Muscle layer of duodenum (tissue), 2 donors: ENCODE data around the gene RPL38.
"Not testable (repeated sequence)": the region's sequence is repeated elsewhere in the genome, so short reads cannot be mapped to it uniquely, and the experiment has no call there.

Source experiments
- H3K27ac ChIP-seq: one replicate; pipeline ENCODE4 v1.7.0; 2013; ENCODE audit warnings: mild to moderate bottlenecking, low read length
- H3K27me3 ChIP-seq: one replicate; pipeline ENCODE4 v1.7.0; 2013; ENCODE audit warnings: low read depth, mild to moderate bottlenecking, control low read depth, low read length
- H3K36me3 ChIP-seq, 2 donors: one replicate each; pipeline ENCODE4 v1.7.0; 2013; ENCODE audit warnings: low read length in 2 of 2, control low read depth in 1 of 2, mild to moderate bottlenecking in 1 of 2; ENCODE audit not compliant: insufficient read depth in 2 of 2, control insufficient read depth in 1 of 2
- H3K4me1 ChIP-seq, 2 donors: one replicate each; pipeline ENCODE4 v1.7.0; 2013; ENCODE audit warnings: low read length in 2 of 2, mild to moderate bottlenecking in 2 of 2, control low read depth in 1 of 2, moderate library complexity in 1 of 2; ENCODE audit not compliant: insufficient read depth in 2 of 2, control insufficient read depth in 1 of 2
- H3K4me3 ChIP-seq, 2 donors: one replicate each; pipeline ENCODE4 v1.7.0; 2013; ENCODE audit warnings: low read length in 2 of 2, low read depth in 1 of 2, mild to moderate bottlenecking in 1 of 2
- H3K9me3 ChIP-seq, 2 donors: one replicate each; pipeline ENCODE4 v1.7.0; 2013; ENCODE audit warnings: low read length in 2 of 2, control low read depth in 1 of 2, mild to moderate bottlenecking in 1 of 2; ENCODE audit not compliant: control insufficient read depth in 1 of 2
- donor health status: healthy.

Gene RPL38

DNA sequence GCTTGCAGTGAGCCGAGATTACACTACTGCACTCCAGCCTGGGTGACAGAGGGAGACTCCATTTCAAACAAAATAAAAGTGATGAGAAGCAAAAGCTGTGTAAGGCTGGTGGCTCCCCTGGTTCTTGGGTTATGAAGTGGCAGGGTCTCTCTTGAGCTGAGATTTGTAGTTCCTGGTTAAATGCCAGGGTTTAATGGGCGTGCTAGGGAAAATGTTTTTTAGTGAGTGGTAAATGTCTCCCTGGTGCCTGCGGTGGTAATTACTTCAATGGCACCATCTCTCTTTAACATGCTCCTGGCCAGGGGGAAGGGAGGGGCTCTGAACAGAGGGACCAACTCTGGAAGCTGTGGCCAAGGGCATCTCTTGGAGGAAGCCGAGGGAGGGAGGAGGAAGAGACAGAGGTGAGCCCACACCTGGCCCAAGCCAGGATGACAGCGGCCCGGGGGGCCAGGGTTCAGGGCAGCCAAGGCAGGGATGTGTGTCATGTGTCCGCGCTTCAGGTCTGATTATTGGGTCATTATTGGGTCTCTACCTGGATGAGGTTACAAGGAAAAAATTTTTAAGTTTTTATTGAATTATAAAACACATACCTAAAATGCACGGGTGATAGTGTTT lies 17.8 kb upstream of the RPL38 start:
- H3K27me3 ChIP-seq, result no peaks in the 10 kb centered on the region
- no peaks in the 10 kb centered on the region for H3K9me3 ChIP-seq
- H3K36me3 ChIP-seq, result no peaks in the 10 kb centered on the region
- no peak overlapping the region for H3K4me3 ChIP-seq
- no peaks in the 10 kb centered on the region for H3K4me1 ChIP-seq
- H3K27ac ChIP-seq, result no peak overlapping the region

- Histone ChIP-seq H3K4me3 (no peak overlapping the region), H3K27ac (no peak overlapping the region), H3K9me3 (no peaks in the 10 kb centered on the region), H3K27me3 (no peaks in the 10 kb centered on the region), H3K36me3 (no peaks in the 10 kb centered on the region), H3K4me1 (no peaks in the 10 kb centered on the region)
Measured at GRCh38 chr17:74186498-74186897, 17.0 kb upstream of the RPL38 start.

- Histone ChIP-seq H3K27me3 (no peaks in the 10 kb centered on the region), H3K9me3 (no peaks in the 10 kb centered on the region)
Measured at GRCh38 chr17:74187761-74188160, 15.7 kb upstream of the RPL38 start.

GRCh38 chr17:74188687-74189086 lies 14.8 kb upstream of the RPL38 start:
- not testable (repeated sequence) for H3K27me3 ChIP-seq, H3K36me3 ChIP-seq, H3K4me1 ChIP-seq, H3K27ac ChIP-seq, H3K9me3 ChIP-seq, H3K4me3 ChIP-seq

More at GRCh38 chr17:74187761-74188160, 15.7 kb upstream of the RPL38 start:
- H3K4me1 ChIP-seq, result no peaks in the 10 kb centered on the region
- no peak overlapping the region for H3K4me3 ChIP-seq
- no peak overlapping the region for H3K27ac ChIP-seq
- no peaks in the 10 kb centered on the region for H3K36me3 ChIP-seq

GRCh38 chr17:74190154-74190553 lies 13.3 kb upstream of the RPL38 start:
- Histone ChIP-seq H3K9me3 (no peaks in the 10 kb centered on the region), H3K4me3 (no peak overlapping the region), H3K27me3 (no peaks in the 10 kb centered on the region), H3K4me1 (no peaks in the 10 kb centered on the region), H3K27ac (no peak overlapping the region), H3K36me3 (no peaks in the 10 kb centered on the region)

- Histone ChIP-seq H3K36me3 (no peaks in the 10 kb centered on the region), H3K27me3 (no peaks in the 10 kb centered on the region), H3K4me3 (no peak overlapping the region)
Measured at GRCh38 chr17:74190807-74191406, 12.6 kb upstream of the RPL38 start.

DNA sequence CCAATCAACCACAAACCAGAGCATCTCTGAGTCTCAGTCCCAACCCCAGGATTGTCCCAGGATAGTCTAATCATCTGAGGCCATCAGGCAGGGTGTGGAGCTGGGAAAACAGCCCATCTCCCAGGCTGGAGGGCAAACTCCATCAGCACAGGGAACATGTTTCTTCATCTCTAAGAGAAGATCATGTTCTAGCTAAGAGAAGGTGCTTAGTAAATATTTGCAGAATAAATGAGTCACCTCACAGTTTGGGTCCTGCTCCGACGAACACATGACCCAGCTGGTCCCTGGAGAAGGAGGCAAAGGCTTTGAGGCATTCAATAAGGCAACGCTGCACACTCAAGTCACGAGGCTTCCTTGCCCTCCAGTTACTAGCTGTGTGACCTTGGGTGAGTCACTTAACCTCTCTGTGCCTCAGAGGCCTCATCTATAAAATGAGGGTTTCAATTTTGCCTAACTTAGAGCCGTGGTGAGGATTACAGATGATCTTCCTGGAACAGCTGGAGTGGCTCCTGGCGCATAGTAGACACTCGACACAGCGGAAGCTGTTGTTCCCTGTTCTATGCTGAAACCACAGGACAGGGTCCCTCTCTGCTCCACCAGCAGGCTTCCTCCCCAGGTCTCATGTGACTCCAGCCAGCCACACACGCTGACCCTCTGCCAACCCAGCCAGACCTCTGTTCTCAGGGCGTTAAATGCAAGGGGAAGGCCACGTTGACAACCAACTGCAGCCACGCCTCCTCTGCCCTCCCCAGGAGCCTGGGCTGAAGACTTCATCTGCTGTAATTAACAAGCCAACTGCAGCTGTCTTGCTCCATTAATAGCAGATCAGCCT lies 10.3 kb upstream of the RPL38 start:
- H3K4me1 ChIP-seq, result no peaks in the 10 kb centered on the region
- no peaks in the 10 kb centered on the region for H3K9me3 ChIP-seq
- no peaks in the 10 kb centered on the region for H3K36me3 ChIP-seq
- H3K27ac ChIP-seq, result no peak overlapping the region
- H3K4me3 ChIP-seq, result no peak overlapping the region
- H3K27me3 ChIP-seq, result no peaks in the 10 kb centered on the region

More at GRCh38 chr17:74190807-74191406, 12.6 kb upstream of the RPL38 start:
- Histone ChIP-seq H3K27ac (no peak overlapping the region), H3K9me3 (no peaks in the 10 kb centered on the region), H3K4me1 (no peaks in the 10 kb centered on the region)

DNA sequence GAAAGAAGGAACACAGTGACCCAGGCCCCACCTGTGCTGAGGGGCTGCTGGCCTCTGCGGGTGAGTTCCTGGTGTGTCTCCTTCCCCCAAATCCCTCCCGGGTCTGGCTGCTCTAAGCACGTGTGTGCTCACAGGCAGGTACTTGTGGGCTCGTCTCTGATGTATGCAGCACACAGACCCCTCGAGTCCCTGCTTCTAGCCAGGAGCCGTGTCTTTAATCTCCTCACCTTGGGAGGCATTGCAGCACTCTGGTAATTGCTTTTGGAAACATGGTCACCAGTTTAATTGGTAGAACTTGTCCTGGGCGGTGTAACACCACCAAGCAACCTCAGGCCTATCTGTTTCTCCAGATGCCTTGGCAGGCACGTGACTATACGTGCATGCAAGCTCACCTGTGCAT lies 8.8 kb upstream of the RPL38 start:
- Histone ChIP-seq H3K27me3 (no peaks in the 10 kb centered on the region), H3K4me1 (peaks cover 0 to 3% of the 10 kb centered on the region in 2 donors), H3K9me3 (no peaks in the 10 kb centered on the region)

DNA sequence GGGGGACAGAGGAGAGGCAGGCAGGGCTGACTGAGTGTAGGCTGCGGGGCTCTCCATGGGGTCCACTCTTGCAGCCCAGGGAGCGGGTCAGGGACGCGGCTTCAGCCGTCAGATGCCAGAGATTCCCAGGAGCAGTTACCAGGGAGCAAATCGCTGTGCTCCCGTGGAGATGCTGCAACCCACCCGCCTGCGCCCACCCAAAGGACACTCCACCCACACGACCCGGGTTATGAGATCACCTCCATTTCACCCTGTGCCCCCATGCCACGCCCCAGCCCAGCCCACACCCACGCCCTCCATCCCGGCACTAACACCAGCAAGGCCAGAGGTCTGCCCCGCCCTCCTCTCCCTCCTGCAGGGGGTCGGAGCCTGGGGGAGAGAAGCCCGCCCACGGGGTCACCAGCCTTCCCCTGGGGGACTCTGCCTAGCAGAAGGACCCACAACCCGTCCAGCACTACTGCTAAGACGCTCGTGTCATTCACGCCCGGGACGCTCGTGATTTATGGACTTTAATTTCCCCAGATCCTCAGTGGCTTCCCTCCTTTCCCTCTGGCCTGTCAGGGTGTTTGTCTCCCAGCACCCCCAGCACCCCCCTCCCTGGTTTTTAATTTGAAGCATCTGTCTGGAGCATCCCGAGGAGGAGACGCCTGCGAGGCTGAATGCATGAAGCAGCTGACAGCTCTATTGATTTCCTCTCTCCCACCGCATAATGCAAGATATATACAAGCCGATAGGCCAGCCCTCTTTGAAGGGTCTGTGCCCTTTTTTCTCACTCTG lies 6.7 kb upstream of the RPL38 start:
- H3K4me1 ChIP-seq, result peaks cover 0 to 5% of the 10 kb centered on the region in 2 donors
- no peak overlapping the region for H3K27ac ChIP-seq
- no peaks in the 10 kb centered on the region for H3K27me3 ChIP-seq
- H3K4me3 ChIP-seq, result no peak overlapping the region
- H3K9me3 ChIP-seq, result no peaks in the 10 kb centered on the region
- no peaks in the 10 kb centered on the region for H3K36me3 ChIP-seq

More for the DNA sequence above, 8.8 kb upstream of the RPL38 start:
- Histone ChIP-seq H3K36me3 (no peaks in the 10 kb centered on the region), H3K4me3 (no peak overlapping the region), H3K27ac (no peak overlapping the region)

DNA sequence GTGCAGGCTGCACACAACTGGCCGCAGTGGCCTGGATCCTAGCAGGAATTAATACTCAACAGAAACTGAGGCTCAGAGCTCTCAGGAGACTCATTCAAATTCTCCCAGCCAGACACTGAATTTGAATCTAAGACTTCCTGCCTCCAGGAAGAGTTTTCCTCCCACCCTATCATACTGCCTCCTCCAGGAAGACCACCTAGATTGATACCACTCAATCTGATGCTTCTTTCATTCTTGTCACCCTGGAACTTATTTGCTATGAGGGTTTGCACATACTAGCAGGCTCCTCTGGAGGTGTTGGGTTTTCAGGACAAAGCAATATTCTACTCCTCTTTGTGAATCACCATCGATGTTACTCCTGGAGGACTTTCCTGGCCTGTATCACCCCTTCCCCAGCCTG lies 5.7 kb upstream of the RPL38 start:
- Histone ChIP-seq H3K9me3 (no peaks in the 10 kb centered on the region), H3K27ac (no peak overlapping the region), H3K36me3 (no peaks in the 10 kb centered on the region), H3K4me1 (peaks cover 0 to 5% of the 10 kb centered on the region in 2 donors), H3K27me3 (no peaks in the 10 kb centered on the region), H3K4me3 (no peak overlapping the region)

DNA sequence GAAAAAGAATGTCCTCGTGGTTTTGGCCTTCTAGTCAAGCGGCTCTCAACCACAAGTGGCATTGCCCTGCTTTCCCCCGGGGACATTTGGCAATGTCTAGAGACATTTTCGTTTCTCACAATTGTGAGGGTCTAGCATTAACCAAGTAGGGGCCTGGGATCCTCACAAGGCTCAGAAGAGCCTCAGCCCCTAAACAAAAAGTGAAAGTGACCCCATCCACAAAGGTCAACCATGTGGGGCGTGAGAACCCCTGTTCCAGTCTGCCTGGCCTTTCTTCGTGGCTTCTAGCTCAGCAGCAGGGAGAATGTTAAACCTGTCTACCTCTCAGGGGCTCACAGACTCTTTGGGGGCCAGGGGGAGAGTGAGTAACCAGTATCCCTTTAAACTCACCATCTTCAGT lies 4.8 kb upstream of the RPL38 start:
- Histone ChIP-seq H3K27me3 (no peaks in the 10 kb centered on the region), H3K9me3 (no peaks in the 10 kb centered on the region), H3K27ac (no peak overlapping the region), H3K4me1 (peaks cover 3 to 5% of the 10 kb centered on the region in 2 donors), H3K36me3 (no peaks in the 10 kb centered on the region), H3K4me3 (no peak overlapping the region)
